ENCODE data around the gene SCMH1. TPM values are rescaled to one million over a fixed set of nuclear protein-coding genes. Genes with fewer than 3 reads are reported as not detected.

SCMH1 gene
- total RNA-seq, 4 donors from 2014 or later: 17.6 to 48.2 (median 21.8) TPM

DNA sequence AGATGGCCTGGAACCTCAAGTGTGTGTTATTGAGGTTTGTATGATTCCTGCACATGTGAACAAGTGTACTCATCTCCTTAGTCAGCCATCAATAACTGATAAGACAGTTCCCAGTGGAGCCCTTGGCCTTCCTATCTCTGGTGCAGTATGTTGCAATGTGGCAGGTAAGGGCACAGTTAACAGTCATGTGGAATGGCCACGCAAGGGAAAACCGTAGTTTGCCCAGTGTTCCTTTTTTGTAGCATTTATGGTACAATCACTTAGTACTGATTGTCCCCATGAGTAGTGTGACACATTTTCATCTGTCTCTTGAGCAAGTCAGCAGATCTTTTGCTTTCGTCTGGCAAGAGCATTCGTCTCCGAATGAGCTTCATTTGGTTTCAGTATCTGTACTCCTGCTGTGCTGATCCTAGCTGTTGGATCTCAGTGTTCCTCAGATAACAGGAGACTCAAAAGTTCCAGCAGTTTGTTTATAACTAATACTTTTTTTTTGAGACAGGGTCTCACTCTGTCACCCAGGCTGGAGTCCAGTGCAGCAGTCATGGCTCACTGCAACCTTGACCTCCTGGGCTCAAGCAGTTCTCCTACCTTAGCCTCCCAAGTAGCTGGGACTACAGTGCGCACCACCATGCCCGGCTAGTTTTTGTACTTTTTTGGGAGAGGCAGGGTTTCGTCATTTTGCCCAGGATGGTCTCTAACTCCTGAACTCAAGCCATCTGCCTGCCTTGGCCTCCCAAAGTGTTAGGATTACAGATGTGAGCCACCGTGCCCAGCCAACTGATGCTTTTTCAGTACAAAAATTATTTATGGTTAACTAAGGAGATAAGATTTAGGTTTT is 254.4 kb downstream of the SCMH1 start:
- Histone ChIP-seq H3K27ac (no peak overlapping the region), H3K36me3 (peaks cover 79% of the 10 kb centered on the region), H3K4me1 (peaks cover 15% of the 10 kb centered on the region), H3K9me3 (no peaks in the 10 kb centered on the region), H3K4me3 (no peak overlapping the region), H3K27me3 (no peaks in the 10 kb centered on the region)
- no peak for DNase-seq (ENCODE audit: low spot score in 2 of 2)
- TF ChIP-seq, protein P1, sequence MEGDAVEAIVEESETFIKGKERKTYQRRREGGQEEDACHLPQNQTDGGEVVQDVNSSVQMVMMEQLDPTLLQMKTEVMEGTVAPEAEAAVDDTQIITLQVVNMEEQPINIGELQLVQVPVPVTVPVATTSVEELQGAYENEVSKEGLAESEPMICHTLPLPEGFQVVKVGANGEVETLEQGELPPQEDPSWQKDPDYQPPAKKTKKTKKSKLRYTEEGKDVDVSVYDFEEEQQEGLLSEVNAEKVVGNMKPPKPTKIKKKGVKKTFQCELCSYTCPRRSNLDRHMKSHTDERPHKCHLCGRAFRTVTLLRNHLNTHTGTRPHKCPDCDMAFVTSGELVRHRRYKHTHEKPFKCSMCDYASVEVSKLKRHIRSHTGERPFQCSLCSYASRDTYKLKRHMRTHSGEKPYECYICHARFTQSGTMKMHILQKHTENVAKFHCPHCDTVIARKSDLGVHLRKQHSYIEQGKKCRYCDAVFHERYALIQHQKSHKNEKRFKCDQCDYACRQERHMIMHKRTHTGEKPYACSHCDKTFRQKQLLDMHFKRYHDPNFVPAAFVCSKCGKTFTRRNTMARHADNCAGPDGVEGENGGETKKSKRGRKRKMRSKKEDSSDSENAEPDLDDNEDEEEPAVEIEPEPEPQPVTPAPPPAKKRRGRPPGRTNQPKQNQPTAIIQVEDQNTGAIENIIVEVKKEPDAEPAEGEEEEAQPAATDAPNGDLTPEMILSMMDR (IDR thresholded peaks at IDR 0.05): no peak
- TF ChIP-seq POLR2A (IDR thresholded peaks at IDR 0.05): no peak
- TF ChIP-seq POLR2AphosphoS5 (IDR thresholded peaks at IDR 0.05): no peak
- no peak for TF ChIP-seq EP300 (IDR thresholded peaks at IDR 0.05)
- WGBS: 91% methylated on average over 9 of the region's 9 CpGs

DNA sequence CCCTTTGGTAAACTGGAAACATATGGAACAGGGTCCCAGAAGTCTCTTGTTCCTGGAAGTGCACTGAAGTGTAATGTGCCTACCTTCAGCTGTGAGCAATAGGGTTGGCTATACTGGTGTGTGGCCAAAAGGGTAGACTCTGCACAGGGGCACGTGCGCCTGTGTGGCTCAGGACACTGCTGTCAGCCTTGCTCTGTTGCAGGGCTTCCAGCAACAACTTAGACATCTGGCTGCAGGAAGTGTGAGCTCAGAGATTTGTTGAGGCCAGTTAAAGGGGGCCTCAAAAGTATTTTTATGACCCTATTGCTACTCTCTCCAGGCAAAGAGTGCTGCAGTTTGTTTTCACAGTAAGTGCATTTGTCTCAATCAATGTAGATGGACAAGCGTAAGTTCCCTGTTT is 255.2 kb downstream of the SCMH1 start:
- Histone ChIP-seq H3K4me3 (no peak overlapping the region), H3K9me3 (no peaks in the 10 kb centered on the region), H3K27me3 (no peaks in the 10 kb centered on the region), H3K4me1 (peaks cover 21% of the 10 kb centered on the region), H3K36me3 (peaks cover 73% of the 10 kb centered on the region), H3K27ac (no peak overlapping the region)
- whole genome bisulfite sequencing: 80% methylated on average over 2 of the region's 3 CpGs
- no peak for DNase-seq (ENCODE audit: low spot score in 2 of 2)
- TF ChIP-seq POLR2AphosphoS5 (IDR thresholded peaks at IDR 0.05) (no peak), EP300 (IDR thresholded peaks at IDR 0.05) (no peak), POLR2A (IDR thresholded peaks at IDR 0.05) (no peak)
- TF ChIP-seq, protein P1 (IDR thresholded peaks at IDR 0.05): no peak

DNA sequence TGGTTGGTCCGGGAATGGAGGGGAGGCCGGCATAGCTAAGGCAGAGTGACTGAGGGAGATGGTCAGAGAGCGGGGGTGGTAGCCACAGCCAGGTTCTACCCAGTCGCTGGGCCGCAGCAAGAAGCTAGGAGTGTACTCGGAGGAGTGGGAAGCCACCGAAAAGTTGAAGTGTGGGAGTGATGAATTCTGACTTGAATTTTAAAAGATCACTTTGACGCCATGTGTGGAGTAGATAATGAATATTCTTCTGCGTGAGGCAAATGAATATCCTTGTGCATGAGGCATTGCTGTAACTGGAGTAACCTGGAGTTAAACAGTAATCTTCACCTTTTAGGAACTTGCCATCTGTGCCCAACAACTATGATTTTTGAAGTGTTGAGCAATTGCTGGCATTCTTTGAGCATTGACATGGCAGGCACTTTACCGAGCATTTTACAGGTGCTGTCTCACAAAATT is 255.8 kb downstream of the SCMH1 start:
- TF ChIP-seq EP300 (IDR thresholded peaks at IDR 0.05): no peak
- no peak for TF ChIP-seq POLR2A (IDR thresholded peaks at IDR 0.05)
- TF ChIP-seq, protein P1 (IDR thresholded peaks at IDR 0.05): no peak
- TF ChIP-seq POLR2AphosphoS5 (IDR thresholded peaks at IDR 0.05): no peak
- no peak for DNase-seq (ENCODE audit: low spot score in 2 of 2)
- peaks cover 27% of the 10 kb centered on the region for H3K4me1 ChIP-seq

DNA sequence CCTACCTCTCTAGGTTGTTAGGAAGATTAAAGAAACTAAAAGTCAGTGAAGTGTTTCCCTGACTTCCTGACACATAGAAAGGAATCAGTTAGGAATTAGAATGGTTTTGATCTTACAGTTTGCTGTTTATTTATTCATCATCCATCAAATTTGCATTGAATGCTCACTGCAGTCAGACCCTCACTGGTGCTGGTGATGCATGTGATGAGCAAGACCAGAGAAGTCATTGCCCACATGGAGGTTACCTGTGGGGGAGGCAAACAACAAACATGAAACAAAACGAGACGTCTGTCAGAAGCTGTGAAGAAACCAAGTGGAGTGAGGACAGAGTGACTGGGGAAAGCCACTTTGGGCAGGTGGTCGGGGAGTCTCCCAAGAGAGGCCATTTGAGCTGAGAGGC is 256.2 kb downstream of the SCMH1 start:
- H3K27ac ChIP-seq: no peak overlapping the region
- no peak for DNase-seq (ENCODE audit: low spot score in 2 of 2)

More for the DNA sequence above, 255.8 kb downstream of the SCMH1 start:
- H3K36me3 ChIP-seq: peaks cover 67% of the 10 kb centered on the region
- H3K9me3 ChIP-seq: no peaks in the 10 kb centered on the region
- H3K4me3 ChIP-seq: no peak overlapping the region
- H3K27ac ChIP-seq: no peak overlapping the region
- no peaks in the 10 kb centered on the region for H3K27me3 ChIP-seq
- 92% methylated on average over 10 of the region's 10 CpGs for WGBS

DNA sequence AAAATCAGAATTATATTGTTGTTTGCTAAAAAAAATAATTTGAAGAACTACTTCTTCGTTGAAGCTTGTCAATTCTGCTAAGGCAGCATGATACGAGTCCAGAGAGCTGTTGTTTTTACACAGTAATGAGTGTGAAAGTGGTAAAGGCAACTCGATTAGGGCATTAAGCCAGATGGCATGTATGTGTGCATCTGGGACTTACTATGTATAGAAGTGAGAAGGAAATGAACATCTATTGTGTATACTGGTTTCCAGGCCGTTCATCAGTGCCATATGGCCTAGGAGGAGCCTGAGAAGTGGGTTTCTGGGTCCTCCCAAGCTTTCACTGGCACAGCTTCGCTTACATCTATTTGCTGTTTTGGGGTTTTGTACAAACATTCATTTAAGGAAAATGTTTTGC is 256.9 kb downstream of the SCMH1 start:
- H3K36me3 ChIP-seq: peaks cover 58% of the 10 kb centered on the region
- WGBS: 77% methylated on average over 5 of the region's 5 CpGs

More for the DNA sequence above, 256.2 kb downstream of the SCMH1 start:
- H3K4me1 ChIP-seq: peaks cover 32% of the 10 kb centered on the region
- H3K9me3 ChIP-seq: no peaks in the 10 kb centered on the region
- peaks cover 64% of the 10 kb centered on the region for H3K36me3 ChIP-seq
- TF ChIP-seq POLR2AphosphoS5 (IDR thresholded peaks at IDR 0.05): no peak
- TF ChIP-seq EP300 (IDR thresholded peaks at IDR 0.05): no peak
- WGBS: 83% methylated on average over 3 of the region's 3 CpGs
- H3K4me3 ChIP-seq: no peak overlapping the region
- H3K27me3 ChIP-seq: no peaks in the 10 kb centered on the region

More for the DNA sequence above, 256.9 kb downstream of the SCMH1 start:
- no peaks in the 10 kb centered on the region for H3K27me3 ChIP-seq
- H3K4me1 ChIP-seq: peaks cover 39% of the 10 kb centered on the region
- no peak overlapping the region for H3K27ac ChIP-seq
- H3K4me3 ChIP-seq: no peak overlapping the region
- TF ChIP-seq, protein P1 (IDR thresholded peaks at IDR 0.05): no peak
- no peak for TF ChIP-seq EP300 (IDR thresholded peaks at IDR 0.05)
- TF ChIP-seq POLR2AphosphoS5 (IDR thresholded peaks at IDR 0.05): no peak
- no peak for TF ChIP-seq POLR2A (IDR thresholded peaks at IDR 0.05)
- DNase-seq (ENCODE audit: low spot score in 2 of 2): no peak
- no peaks in the 10 kb centered on the region for H3K9me3 ChIP-seq
